Neural progenitor cell (in vitro differentiated cells): Measurements from ENCODE around the gene JADE2.

Experiments
- CTCF ChIP-seq: fragments of 200-600 bp; sonication (generic); IDR thresholded peaks from 2 replicates; pipeline ENCODE4 v1.5.1; 2017; ENCODE audit warnings: antibody characterized with exemption, mild to moderate bottlenecking
- EZH2 ChIP-seq: fragments of 200-600 bp; sonication (generic); IDR thresholded peaks from 2 replicates; pipeline ENCODE4 v1.6.1; 2017; ENCODE audit warnings: antibody characterized with exemption, mild to moderate bottlenecking, moderate library complexity
- EZH2phosphoT487 ChIP-seq: fragments of 200-600 bp; sonication (generic); IDR thresholded peaks from 2 replicates; pipeline ENCODE4 v1.6.1; 2017; ENCODE audit warnings: antibody characterized with exemption

DNA sequence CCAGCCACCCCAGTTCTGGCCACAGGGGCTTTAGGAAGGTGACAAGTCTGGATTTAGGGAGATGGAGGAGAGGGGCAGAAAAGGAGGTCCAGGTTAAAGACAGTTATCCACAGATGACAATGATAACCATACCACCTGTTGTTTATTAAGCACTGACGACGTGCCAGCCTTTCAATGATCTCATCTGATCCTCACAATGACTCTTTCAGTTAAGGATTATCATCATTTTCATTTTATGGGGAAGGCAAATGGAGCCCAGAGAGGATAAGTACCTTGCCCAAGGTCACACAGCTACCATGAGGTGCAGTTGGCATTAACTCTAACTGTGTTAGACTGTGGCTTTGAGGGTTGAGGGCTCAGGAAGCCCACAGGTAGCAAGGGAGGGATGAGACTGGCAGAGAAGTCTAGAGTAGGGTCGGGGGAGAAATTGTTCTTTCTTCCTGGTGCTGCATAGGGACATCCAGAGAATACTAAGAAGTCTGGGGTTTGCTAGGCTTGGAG is 21.5 kb upstream of the JADE2 start:
- TF ChIP-seq EZH2phosphoT487 (no peak), CTCF (no peak), EZH2 (no peak)
